ENCODE data around the gene PCNX1. TPM values are rescaled to one million over a fixed set of nuclear protein-coding genes. Genes with fewer than 3 reads are reported as not detected.
A peak's percentile ranks its signal among the peaks of the same experiment; 100 is the strongest.

PCNX1 gene
- total RNA-seq, 1 experiment from 2014 or later, result 48.0 TPM

GRCh38 chr14:71137536-71138447, 230.5 kb downstream of the PCNX1 start:
- H4K8ac ChIP-seq (replicated peaks; ENCODE audit: insufficient read length, low read depth, low read length), result no peak overlapping the region
- Mint-ChIP-seq H3K9me3 (peaks cover 9 to 14% of the 10 kb centered on the region in 2 experiments), H3K36me3 (ENCODE audit: insufficient read depth in 1 of 3, low read depth in 3 of 3) (peaks cover 0 to 10% (median 6%) of the 10 kb centered on the region in 3 experiments; a peak in 4 of 7 replicates), H3K4me1 (peaks cover 10 to 14% of the 10 kb centered on the region in 2 experiments), H3K4me3 (no peak overlapping the region), H3K27me3 (ENCODE audit: low read depth) (no peaks in the 10 kb centered on the region; the same call in 1 of the 2 replicates), H3K27ac (no peak overlapping the region; a peak in 1 of 7 replicates)
- H3K27me3 ChIP-seq (ENCODE audit: insufficient read depth, low read length), result no peaks in the 10 kb centered on the region
- no peaks in the 10 kb centered on the region; the same call in 1 of the 2 replicates for H3K4me1 ChIP-seq (ENCODE audit: insufficient read depth, low read length)
- H4K5ac ChIP-seq (ENCODE audit: insufficient read length, low read depth, low read length), result no peak overlapping the region
- no peak overlapping the region for H3T11ph ChIP-seq (ENCODE audit: low read length)
- no CpG with 5 or more reads among the region's 5 CpGs for WGBS (ENCODE audit: extremely low coverage, insufficient read length, low lambda C conversion rate)
- H3K14ac ChIP-seq (ENCODE audit: insufficient read depth, low read length), result no peak overlapping the region
- H2BK12ac ChIP-seq (ENCODE audit: insufficient read length, low read depth, low read length), result no peak overlapping the region
- H3K18ac ChIP-seq (ENCODE audit: insufficient read length, low read depth, low read length), result no peak overlapping the region
- TF ChIP-seq CTCF (conservative IDR thresholded peaks at IDR 0.05), result no peak
- no peak overlapping the region for H3K9ac ChIP-seq (ENCODE audit: extremely low read depth, insufficient read length, low read length)
- H2BK15ac ChIP-seq (ENCODE audit: low read depth, low read length), result no peak overlapping the region
- H3K23me2 ChIP-seq (ENCODE audit: insufficient read length, low read depth, low read length, poor library complexity, severe bottlenecking), result no peaks in the 10 kb centered on the region
- H2AFZ ChIP-seq (ENCODE audit: low read length), result no peak overlapping the region
- H3K23ac ChIP-seq (ENCODE audit: insufficient read length, low read depth, low read length), result no peak overlapping the region
- no peak overlapping the region for H3K56ac ChIP-seq (ENCODE audit: insufficient read length, low read depth, low read length)
- H3K4ac ChIP-seq (ENCODE audit: low read depth, low read length), result no peak overlapping the region
- H2BK20ac ChIP-seq (ENCODE audit: low read depth, low read length, poor library complexity, severe bottlenecking), result no peak overlapping the region
- H2AK5ac ChIP-seq (ENCODE audit: insufficient read length, low read length), result no peak overlapping the region
- H3K27ac ChIP-seq (ENCODE audit: insufficient read length, low read depth, low read length), result no peak overlapping the region
- no peaks in the 10 kb centered on the region for H3K9me3 ChIP-seq (ENCODE audit: control insufficient read depth, low read depth, low read length)
- H4K20me1 ChIP-seq (ENCODE audit: control insufficient read depth, insufficient read depth, insufficient read length), result no peaks in the 10 kb centered on the region
- H3K4me2 ChIP-seq (ENCODE audit: insufficient read depth, insufficient read length, low read length), result no peak overlapping the region
- H2BK120ac ChIP-seq (ENCODE audit: low read depth, low read length, poor library complexity, severe bottlenecking), result no peak overlapping the region
- no peak overlapping the region for H4K91ac ChIP-seq (ENCODE audit: insufficient read length, low read depth, low read length)
- no peak overlapping the region for H2BK5ac ChIP-seq (ENCODE audit: insufficient read length, low read length)
- no peaks in the 10 kb centered on the region for H3K79me1 ChIP-seq (ENCODE audit: insufficient read depth, low read depth, low read length, poor library complexity, severe bottlenecking)
- peak; percentile 2 for DNase-seq
- no peaks in the 10 kb centered on the region for H3K79me2 ChIP-seq (ENCODE audit: insufficient read depth, low read length)

All from H9 (cell line).